AG10803 (cell line): ENCODE results near the gene SFXN5.
"Not testable (repeated sequence)": the region's sequence is repeated elsewhere in the genome, so short reads cannot be mapped to it uniquely, and the experiment has no call there.

Experiments used
- DNase-seq: peaks from one replicate; pipeline ENCODE4 v3.0.0; 2010; ENCODE audit warnings: low read depth
- H3K4me3 ChIP-seq: 2 replicates; pipeline ENCODE4 v1.5.1; 2011; ENCODE audit warnings: mild to moderate bottlenecking, low read length, control low read depth
- CTCF ChIP-seq: conservative IDR thresholded peaks from 2 replicates; pipeline ENCODE4 v1.5.1; 2011; ENCODE audit warnings: mild to moderate bottlenecking, low read length, control low read depth, inconsistent platforms

The SFXN5 gene

GRCh38 chr2:73071360-73072128 lies at the start of gene SFXN5:
SFXN5 (minus strand) TSS chr2:73071712; CDS start chr2:73071705, 7 bp downstream.
- H3K4me3 ChIP-seq = peak within 1 kb of the TSS; percentile 86
- TF ChIP-seq CTCF = peak; percentile 23
- DNase-seq = peak; percentile 96

GRCh38 chr2:73119611-73120239 lies 48.2 kb upstream of the SFXN5 start:
- not testable (repeated sequence) for DNase-seq, H3K4me3 ChIP-seq

- no peak for TF ChIP-seq CTCF
- no peak for DNase-seq
- no peak overlapping the region for H3K4me3 ChIP-seq
Observed at GRCh38 chr2:73117441-73117840, 45.9 kb upstream of the SFXN5 start.

- TF ChIP-seq CTCF = no peak
- H3K4me3 ChIP-seq = no peak overlapping the region
- DNase-seq = no peak
Observed at GRCh38 chr2:73116182-73116960, 44.9 kb upstream of the SFXN5 start.

GRCh38 chr2:73114273-73114867 lies 42.9 kb upstream of the SFXN5 start:
- no peak overlapping the region for H3K4me3 ChIP-seq
- DNase-seq = no peak
- TF ChIP-seq CTCF = no peak

- DNase-seq = peak; percentile 80
- H3K4me3 ChIP-seq = peak within 1 kb of the TSS; percentile 91
- 0 out of 2 replicates have a peak, but pooled peaks have one; percentile 6 for TF ChIP-seq CTCF
Observed at GRCh38 chr2:73112913-73113854, 41.7 kb upstream of the SFXN5 start, which contains the start of gene RAB11FIP5. RAB11FIP5 (minus strand) TSS chr2:73112948; CDS start chr2:73112777, 171 bp downstream.
